ENCODE data around the gene CBR4.

Gene CBR4

DNA sequence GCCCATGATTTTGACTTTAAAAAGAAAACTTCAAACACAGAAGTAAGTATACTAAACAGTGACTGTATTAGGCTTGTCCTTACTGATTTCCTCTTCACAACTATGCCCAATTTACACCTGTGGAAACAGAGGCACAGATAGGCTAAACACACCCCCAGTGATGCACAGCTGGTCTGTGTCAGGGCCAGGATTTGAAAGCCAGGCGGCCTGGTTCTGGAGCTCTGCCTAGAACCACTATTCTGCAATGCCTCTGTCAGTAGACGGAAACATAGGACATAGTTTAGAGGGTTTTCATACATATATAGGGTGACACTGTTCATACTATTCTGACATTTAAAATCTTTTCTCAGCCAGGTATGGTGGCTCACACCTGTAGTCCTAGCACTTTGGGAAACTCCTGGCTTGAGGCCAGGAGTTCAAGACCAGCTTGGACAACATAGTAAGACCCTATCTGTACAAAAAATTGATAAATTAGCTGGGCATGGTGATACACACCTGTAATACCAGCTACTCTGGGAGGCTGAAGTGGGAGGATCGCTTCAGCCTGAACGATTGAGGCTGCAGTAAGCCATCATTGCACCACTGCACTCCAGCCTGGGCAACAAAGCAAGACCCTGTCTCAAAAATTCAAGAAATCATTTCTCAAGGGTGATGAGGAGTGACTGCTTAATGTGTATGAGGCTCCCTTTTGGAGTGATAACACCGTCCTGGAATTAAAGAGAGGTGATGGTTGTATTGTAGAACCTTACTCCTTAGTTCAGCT lies 23.0 kb upstream of the CBR4 start:
- DNase-seq: no peak

DNA sequence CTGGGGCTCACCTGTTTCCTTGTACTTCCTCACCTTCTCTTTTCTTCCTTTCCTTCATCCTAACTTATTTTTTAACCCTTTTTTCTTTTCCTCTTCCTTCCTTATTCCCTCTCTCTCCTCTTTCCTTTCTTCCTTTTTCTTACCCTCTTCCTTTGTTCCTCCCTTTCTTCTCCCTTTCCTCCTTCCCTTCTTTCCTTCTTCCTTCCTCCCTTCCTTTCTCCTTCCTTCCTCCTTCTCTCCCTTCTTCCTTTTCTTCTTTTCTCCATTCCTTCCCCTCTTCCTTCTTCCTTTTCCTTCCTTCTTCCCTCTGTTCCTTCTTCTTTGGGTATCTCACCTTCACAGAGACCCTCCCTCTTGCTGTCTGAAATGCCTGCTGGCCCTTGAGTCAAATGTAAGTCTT lies 22.1 kb upstream of the CBR4 start:
- no peak for DNase-seq

DNA sequence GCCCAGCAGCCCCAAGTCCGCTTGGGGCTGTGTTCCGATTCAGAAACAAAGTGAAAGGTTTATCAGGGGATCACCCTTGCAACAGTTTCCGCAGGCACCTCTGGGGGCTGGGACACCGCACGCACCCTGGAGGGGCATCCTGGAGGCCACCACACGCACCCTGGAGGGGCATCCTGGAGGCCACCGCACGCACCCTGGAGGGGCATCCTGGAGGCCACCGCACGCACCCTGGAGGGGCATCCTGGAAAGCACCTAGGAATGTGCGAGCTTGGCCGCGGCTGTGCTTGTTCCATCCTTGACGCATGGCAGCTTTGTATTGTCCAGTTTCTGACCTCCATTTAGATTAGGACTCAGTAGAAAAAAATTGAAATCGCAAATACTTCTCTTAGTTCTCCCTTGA lies 21.3 kb upstream of the CBR4 start:
- DNase-seq: no peak

DNA sequence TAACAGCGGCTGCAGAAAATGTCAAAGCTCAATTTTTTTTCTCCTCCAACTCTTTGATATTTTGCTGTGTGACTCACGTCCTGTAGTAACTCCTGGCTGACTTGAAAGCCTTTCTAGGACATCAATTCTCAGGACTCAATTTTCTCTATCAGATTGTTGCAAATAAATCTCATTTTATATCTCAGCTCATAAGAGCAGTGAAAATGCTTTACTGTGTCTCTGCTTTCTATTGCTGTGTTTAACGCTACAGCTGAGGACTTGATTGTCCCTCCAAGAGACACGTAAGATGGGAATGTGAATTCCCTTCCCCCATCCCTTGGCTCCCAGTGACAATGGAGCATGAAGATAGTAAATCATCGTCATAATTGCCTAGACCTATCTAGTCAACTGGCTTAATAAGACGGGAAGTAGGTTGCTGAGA lies 20.5 kb upstream of the CBR4 start:
- DNase-seq: peak; percentile 20

DNA sequence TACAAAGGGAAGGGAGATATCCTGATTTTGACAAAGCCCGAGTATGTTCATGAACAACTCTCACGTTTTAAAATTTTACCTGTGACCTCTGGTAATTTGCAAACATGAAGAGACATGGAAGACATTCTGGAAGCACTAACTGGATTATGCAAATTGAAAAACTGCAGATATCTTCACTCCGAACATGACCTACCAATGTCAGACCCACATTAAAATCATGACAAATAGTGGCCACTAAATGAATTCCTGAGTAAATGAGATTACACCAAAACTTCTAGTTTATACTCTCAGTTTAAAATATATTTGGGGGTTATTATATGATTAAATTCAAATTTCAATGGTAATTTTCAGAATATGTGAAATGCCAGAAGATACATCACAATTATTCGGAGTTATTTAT lies 19.9 kb upstream of the CBR4 start:
- DNase-seq: no peak

DNA sequence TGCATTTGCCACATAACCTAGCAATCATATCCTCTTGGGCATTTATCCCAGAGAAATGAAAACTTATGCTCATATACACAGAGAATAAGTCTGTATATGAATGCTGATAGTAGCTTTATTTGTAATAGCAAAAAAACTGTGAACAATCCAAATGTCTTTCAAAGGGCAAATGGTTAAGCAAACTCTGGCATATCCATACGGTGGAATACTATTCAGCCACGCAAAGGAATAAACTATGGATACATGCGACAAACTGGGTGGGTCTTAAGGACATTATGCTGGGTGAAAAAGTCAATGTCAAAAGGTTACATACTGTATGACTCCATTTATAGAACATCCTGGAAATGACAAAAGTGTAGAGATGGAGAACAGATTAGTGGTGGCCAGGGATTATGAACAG lies 17.6 kb upstream of the CBR4 start:
- no peak for DNase-seq

DNA sequence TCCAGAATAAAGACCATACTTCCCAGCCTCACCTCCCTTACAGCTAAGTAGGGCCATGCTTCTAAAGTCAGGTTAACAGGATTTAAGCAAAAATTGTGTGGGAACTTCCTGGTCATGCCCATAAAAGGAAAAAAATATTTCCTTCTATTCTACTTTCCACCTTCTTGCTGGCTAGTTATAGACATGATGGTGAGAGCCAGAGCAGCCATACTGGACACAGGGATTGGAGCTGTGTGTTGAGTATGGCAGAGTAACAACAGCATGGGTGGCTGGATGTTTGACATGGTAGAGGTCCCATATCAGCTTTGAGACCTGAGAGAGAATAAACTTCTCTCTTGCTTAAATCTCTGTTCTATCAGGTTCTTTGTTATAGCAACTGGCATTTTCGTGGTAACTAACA lies 15.1 kb upstream of the CBR4 start:
- DNase-seq: no peak

DNA sequence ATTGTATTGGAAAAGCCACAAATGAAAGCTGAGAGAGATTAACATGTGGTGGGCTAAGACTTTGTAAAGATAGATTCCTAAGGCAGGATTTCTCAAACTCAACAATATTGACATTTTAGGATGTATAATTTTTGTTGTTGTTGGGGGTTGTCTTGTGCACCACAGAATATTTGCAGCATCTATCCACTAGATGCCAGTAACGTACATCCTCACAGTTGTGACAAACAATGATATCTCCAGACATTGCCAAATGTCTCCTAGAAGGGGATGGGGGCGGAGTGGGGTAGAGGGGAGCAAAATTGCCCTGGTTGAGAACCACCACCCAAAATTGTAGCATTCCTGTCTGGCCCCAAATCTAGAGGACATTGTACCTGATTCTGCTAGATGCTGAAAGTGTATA lies 14.7 kb upstream of the CBR4 start:
- DNase-seq: peak; percentile 56

DNA sequence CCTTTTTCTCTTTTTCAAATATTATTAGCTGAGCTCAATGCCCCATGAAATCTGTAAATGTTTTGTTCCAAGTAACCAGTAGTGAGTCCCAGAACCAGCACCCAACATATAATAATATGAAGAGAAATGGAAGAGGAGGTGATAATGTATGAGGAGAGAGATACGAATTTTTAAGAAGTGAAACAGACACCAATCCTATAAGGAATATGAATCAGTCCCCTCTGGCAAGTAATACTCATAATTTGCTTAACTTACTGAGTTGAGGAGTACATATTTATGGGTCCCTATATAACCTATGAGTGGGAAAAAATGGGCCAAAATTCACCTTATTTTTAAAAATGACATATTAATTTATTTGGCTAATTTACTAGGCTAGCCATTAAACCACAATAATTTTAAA lies 8.4 kb upstream of the CBR4 start:
- no peak for DNase-seq

DNA sequence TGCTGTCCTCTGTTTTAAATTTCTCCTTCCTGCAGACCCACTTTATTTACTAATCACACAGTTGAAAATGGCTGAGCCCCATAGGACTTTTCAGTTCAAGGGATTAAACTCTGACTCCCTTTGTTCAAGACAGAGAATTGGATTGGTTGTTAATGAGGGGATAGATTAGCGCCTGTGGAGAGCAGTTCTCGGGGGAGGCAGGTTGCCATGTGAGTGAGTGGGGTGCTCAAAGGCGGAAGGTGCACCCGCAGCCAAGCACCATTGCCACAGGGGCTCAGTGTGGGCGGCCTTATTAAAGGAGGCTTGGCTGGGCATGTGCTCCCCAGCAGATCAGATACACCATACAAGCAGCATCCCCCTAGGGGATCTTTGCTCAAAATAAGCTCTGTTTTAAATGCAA lies 7.9 kb upstream of the CBR4 start:
- no peak for DNase-seq

DNA sequence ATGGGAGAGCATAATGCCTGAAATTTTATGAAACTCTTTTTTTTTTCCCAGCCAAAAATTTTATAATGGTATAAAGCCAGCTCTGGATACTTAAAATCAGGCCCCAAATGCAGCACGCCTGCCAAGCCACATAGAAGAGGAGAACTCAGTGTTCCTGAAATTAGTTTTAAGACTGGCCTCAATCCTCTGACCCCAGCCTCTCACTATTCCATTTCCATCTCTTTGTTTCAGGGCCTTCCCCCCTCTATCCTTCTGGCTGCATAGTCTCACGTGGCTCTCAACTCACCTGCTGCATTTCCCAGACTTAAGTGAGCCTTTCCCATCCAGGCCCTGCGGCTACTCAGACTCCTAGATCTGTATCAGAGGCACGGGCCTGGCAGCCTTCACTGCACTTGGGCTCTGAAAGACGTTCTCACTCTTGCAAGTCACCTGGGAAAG lies 5.2 kb upstream of the CBR4 start:
- DNase-seq: no peak

DNA sequence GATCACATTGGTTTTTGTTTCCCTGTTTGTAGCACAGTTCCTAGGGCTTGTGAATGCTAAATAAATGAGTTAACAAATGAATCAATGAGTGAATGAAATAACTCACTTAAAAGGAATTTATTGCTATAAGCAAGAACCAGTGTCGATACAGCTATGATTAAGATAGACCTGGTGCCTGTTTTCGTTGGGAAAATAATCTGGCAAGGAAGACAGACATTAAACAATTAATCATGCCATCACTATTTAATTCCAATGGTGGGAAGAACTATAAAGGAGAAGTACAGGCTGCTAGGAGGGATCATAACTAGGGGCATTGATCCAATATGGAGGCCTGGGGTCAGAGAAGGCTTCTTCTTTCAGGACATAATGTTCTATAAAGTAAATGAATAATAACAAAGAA lies 4.5 kb upstream of the CBR4 start:
- DNase-seq: peak; percentile 56

DNA sequence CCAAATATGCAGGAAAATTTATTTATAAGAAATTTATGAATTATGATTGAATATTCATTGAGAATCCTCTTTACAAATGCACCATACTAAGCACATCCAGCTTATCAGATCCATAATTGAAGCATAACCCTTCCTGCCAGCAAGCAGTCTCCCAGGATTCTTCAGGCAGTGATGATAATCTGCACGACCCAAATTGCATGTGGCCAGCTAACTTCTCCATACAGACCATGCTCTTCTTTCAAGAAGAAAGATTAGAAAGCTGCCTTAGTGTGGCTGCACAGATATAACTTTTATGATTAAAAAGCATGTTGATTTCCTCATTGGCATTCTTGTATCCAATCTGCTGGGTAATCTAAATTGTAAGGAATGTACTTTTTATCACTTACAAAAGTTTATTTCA lies 3.3 kb upstream of the CBR4 start:
- DNase-seq: no peak

DNA sequence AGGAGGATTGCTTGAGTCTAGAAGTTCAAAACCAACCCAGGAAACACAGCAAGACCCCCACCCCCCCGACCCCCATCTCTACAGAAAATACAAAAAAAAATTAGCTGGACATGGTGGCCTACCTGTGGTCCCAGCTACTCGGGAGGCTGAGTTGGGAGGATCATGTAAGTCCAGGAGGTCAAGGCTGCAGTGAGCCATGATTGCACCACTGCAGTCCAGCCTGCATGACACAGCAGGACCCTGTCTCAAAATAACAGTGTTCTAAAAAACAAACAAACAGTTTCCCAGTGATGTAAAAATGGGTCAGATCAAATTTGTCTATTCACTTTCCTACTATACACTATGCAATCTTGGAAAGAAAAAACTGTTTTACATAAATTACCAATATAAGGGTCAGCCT lies 2.0 kb upstream of the CBR4 start:
- DNase-seq: no peak

DNA sequence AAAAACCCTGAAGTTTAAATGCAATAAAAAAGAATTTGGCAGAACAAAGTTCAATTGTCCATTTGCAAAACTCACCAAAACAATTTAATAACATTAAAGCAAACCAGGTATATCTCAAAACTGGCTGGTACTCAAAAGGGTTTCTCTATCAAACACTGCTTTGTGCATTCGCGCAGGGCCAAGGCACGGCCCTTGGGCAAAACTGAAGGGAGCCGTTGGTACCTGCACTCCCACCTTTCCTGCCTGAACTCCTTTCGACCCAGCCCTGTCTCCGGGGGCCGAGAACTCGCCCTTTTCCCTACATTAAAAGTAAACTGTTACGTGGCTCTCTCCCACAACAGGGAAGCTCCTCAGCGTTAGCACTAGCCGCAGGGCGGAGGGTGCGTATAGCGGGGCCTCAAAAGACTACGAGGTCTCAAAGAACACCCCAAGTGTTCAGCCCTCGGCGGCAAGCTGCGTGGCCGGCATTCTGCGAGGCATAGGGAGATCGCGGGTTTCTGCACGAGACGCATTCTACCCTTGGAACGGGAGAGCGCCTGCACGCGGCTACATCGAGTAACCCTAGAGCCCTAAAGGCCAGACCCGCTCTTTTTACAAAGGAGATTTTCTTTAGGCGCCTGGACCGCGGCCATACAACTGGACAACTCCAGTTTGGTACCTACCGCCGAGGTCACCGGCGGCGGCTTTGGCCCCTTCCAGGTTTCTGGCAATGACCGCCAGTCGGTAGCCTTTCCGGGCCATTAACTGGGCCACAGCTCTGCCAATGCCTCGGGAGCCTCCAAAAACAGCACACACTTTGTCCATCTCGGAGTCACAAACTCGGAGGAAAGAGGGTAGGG lies 550 bp downstream of the CBR4 start:
- peak; percentile 65 for DNase-seq

DNA sequence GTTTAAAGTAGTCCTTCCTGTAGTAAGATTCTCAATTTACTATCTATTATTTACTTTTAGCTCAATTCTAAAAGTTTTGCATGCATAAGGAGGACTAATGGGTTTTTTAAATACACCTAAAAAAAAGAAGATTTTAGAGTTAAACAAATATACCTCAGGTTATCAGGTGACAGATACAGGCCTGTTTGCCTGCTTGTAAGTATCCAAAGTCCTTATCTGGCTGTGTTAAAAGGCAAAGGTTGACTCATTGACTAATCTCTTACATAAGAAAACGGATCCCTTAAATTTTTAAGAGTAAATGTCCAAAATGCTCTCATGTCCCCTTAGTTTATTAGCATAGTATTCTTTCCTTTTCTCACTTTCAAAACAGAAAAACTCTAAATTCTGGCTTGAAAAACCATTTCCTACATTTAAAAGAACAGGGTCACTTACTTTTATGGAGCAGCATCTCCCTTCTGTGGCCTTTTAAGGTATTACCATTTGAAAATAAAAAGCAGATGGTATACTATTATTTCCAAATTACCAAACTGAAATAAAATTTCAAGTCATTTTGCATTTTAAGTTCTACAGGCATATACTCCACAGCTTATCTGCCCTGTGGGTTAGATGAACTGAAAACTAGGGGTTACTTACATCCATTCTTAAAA lies 4.5 kb downstream of the CBR4 start:
- no peak for DNase-seq

DNA sequence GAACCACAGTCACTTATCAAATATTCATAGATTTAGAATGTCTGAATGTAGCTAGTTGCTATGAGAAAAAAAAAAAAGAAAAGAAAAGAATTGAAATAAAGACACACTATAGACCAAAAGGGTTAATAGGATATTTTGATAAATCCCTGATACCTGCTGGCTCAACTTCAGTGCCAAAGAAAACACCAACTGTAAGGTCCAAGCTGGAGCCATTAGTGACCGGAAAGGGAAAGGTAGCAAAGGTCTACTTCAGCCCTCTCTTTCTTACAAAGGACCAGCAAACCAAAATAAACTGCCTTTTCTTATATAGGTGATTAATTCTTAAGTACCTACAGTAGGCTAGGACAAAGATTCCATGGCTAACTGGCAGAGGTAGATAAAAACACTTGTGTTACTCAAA lies 9.7 kb downstream of the CBR4 start:
- no peak for DNase-seq

DNA sequence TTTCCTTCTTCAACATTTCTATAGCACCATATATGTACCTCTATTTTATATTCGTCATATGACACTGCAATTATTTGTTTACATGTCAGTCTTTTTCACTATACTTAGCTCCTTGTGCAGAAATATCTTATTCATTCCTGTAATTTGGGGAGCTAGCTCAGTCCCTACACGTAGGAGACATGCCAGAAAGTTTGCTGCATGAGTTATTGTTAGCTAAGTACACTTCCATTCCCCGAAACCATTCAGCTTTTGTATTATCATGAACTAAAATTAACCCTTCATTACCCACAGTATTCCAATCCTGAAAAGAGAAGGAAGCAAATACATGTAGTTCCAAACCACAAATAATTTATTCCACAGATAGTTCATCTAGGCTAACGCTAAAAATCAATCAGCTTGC lies 10.2 kb downstream of the CBR4 start:
- DNase-seq: no peak

DNA sequence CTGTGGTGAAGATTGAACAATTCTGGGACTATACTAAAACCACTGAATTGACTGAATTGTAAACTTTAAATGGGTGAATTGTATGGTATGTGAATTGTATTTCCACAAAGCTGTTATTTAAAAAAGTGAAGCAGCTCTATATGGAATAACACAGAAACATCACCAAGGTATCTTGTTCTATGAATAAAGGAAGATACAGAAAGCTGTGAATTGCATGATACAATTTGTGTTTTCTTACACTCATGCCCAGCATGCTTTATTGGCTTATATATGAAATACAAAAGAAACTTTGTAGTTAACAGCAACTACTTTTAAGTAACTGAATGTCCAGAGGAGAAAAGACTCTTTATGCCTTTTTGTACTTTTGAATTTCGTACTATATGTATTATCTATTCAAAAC lies 11.5 kb downstream of the CBR4 start:
- DNase-seq: no peak

DNA sequence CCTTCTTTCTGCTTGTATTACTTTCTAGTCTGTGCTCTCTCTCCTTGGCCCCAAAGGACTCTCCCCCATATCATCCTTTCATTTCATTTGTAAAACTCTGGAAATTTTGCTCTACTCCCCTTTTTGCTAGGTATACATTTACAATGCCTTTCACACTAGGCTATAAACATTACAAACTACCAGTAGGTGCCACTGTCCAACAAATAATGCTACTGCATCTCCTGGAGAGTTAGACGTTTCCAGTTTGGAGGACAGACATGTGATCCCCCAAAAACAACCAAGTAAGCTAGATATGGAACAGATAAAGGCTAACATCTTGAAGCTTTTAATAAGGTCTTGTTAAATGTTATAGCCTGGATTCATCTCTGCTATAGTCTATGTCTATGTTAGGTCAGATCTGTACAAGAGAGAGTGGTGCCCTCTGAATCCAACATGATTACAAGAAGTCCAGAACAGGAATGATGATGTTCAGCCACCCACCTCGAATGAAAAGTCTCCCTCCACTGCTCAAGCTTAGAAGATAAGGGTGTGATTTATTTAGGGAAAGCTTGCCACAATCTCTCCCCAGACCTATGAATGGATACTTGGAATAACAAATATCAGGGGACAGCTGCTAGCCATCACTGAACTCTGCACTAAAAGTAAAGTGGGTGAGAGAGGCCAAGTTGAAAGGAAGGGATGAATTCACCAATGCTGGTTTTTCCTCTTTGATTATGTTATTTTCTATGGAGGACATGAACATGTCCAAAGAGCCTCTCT lies 14.3 kb downstream of the CBR4 start:
- peak; percentile 29 for DNase-seq

DNA sequence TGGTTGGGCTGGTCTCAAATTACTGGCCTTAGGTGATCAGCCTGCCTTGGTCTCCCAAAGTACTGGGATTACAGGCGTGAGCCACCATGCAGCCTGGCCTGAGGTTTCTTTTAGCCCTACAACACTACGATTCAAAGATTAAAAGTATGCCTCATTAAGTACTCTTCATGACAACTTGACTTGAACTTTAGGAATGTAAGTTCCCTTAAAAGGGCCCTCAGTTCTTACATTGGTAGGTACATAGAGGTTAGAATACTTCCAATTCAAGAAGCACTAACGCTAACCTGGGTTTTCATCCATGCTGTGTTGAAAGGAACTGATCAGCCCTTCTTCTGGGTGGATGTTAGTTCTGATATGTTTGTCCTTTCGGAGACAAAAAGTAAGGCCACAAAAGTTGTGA lies 15.1 kb downstream of the CBR4 start:
- DNase-seq: no peak

DNA sequence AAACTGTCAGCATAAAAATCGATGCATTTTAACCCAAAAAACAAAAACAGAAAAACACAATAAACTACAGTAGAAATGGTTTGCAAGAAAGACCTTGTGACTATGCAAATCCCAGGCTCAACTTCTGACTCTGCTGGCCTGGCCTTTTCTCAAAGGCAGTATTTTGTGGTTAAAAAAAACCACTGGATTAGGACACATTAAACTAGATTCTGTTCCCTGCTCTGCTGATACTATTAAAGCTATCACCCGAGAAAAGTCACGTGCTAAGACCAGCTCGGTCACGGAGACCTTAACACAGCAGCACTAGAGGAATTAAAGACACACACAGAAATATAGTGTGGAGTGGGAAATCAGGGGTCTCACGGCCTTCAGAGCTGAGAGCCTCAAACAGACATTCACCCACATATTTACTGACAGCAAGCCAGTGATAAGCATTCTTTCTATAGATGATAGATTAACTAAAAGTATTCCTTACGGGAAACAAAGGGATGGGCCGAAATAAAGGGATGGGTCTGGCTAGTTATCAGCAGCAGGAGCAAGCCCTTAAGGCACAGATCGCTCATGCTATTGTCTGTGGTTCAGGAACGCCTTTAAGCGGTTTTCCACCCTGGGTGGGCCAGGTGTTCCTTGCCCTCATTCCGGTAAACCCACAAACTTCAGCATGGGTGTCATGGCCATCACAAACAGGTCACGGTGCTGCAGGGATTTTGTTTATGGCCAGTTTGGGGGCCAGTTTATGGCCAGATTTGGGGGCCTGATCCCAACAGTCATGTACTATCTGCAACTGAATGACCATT lies 16.1 kb downstream of the CBR4 start:
- DNase-seq: no peak

Measured in fibroblast of skin of back (primary cell).